Measurements from ENCODE around the gene TMPRSS13.

Gene TMPRSS13

DNA sequence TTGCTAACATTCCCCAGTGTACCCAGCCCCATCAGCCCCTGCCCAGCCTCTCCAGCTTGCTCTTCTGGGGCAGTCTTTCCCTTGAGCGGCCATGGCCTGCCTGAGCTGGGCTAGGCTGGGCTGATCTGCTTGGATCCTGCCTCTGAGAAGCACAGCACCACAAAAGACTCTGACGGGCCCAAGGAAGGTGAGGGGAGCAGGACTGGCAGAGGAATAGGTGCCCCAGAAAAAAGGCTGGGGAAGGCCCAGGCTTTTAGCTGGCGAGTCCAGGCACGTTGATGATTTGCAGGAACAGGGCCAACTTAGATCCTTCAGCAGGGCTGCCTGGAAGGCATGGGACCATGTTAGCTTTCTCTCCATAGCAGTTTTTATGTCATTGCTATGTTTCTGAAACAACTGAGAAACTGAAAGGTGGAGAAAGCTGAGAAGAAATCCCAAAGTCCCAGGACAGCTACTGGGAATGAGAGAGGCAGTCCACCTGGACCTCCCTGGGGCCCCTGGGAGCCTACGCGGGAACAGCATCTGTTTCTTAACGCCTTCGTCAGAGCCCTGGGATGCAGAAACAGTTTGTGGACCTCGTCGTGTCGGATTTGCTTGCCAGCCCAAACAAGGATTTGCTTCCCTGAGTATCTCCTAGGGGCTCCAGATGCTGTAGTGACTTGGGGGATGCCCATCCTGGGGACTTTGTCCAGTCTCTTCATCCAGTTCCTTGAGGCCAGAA is 28.3 kb downstream of the TMPRSS13 start:
- Histone ChIP-seq H3K79me2 (ENCODE audit: control insufficient read depth, insufficient read depth, low read length, poor library complexity) (no peaks in the 10 kb centered on the region), H4K12ac (ENCODE audit: low read depth, low read length) (no peak overlapping the region), H2BK12ac (ENCODE audit: low read length) (no peak overlapping the region), H3K23ac (ENCODE audit: low read length) (no peak overlapping the region), H3K14ac (ENCODE audit: low read length) (no peak overlapping the region), H3K27me3 (ENCODE audit: insufficient read depth, low read length) (no peaks in the 10 kb centered on the region), H3K79me1 (ENCODE audit: low read length) (no peaks in the 10 kb centered on the region), H3K9me3 (ENCODE audit: insufficient read depth, low read depth, low read length) (peaks cover 3% of the 10 kb centered on the region), H3K27ac (ENCODE audit: low read depth, low read length) (no peak overlapping the region), H3K4me2 (ENCODE audit: low read length) (no peak overlapping the region), H3K4me1 (ENCODE audit: control insufficient read depth in 1 of 2, insufficient read depth in 2 of 2, low read length in 2 of 2) (no peaks in the 10 kb centered on the region), H4K8ac (ENCODE audit: low read depth, low read length) (no peak overlapping the region), H2AK5ac (ENCODE audit: low read length) (no peak overlapping the region), H4K91ac (ENCODE audit: low read depth, low read length) (no peak overlapping the region), H3K9ac (ENCODE audit: low read length) (no peak overlapping the region), H3K4ac (ENCODE audit: low read depth, low read length) (no peak overlapping the region), H3K18ac (ENCODE audit: low read length) (no peak overlapping the region), H2BK5ac (ENCODE audit: low read depth, low read length, poor library complexity) (no peak overlapping the region), H3K4me3 (ENCODE audit: low read depth, low read length) (no peak overlapping the region), H2BK120ac (ENCODE audit: insufficient read depth, low read length, poor library complexity) (no peak overlapping the region), H3K36me3 (ENCODE audit: control insufficient read depth in 1 of 2, insufficient read depth in 2 of 2, low read length in 2 of 2) (no peaks in the 10 kb centered on the region), H2AFZ (ENCODE audit: insufficient read depth, low read length, poor library complexity) (no peak overlapping the region)
- WGBS (ENCODE audit: extremely low coverage, insufficient coverage, insufficient read length), result no CpG with 5 or more reads among the region's 11 CpGs
- DNase-seq, result no peak

DNA sequence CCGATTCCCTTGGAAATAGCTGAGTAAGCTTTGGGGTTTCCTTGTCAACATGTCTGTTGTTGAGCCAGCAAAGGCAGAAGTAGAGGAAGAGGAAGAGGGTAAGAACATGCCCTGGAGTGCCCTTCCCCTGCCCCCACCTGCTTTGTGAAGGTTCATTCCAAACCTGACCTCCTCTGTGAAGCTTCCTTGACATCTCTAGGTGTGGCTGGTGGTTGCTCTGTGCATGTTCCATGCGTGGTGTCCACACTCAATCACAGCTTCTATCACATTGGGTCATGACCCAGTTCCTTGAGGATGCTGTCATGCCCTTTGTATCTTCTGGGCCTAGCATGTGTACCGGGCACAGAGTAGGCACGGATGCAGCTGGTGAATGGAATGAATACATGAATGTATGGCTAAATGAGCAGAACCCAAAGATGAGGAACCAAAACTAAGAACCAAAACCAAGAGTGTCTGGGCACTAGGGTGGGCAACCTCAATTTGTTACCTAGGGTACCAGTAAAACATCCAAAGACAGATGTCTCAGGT is 29.0 kb downstream of the TMPRSS13 start:
- H4K12ac ChIP-seq (ENCODE audit: low read depth, low read length), result no peak overlapping the region
- no peaks in the 10 kb centered on the region for H3K4me1 ChIP-seq (ENCODE audit: control insufficient read depth in 1 of 2, insufficient read depth in 2 of 2, low read length in 2 of 2)
- H3K36me3 ChIP-seq (ENCODE audit: control insufficient read depth in 1 of 2, insufficient read depth in 2 of 2, low read length in 2 of 2), result no peaks in the 10 kb centered on the region
- no peak overlapping the region for H3K18ac ChIP-seq (ENCODE audit: low read length)
- peaks cover 3% of the 10 kb centered on the region for H3K9me3 ChIP-seq (ENCODE audit: insufficient read depth, low read depth, low read length)
- H2AK5ac ChIP-seq (ENCODE audit: low read length), result no peak overlapping the region
- H3K14ac ChIP-seq (ENCODE audit: low read length), result no peak overlapping the region
- H2AFZ ChIP-seq (ENCODE audit: insufficient read depth, low read length, poor library complexity), result no peak overlapping the region
- no peak overlapping the region for H3K23ac ChIP-seq (ENCODE audit: low read length)
- H3K79me2 ChIP-seq (ENCODE audit: control insufficient read depth, insufficient read depth, low read length, poor library complexity), result no peaks in the 10 kb centered on the region
- H2BK5ac ChIP-seq (ENCODE audit: low read depth, low read length, poor library complexity), result no peak overlapping the region
- H3K27me3 ChIP-seq (ENCODE audit: insufficient read depth, low read length), result no peaks in the 10 kb centered on the region
- H4K8ac ChIP-seq (ENCODE audit: low read depth, low read length), result no peak overlapping the region
- H3K9ac ChIP-seq (ENCODE audit: low read length), result no peak overlapping the region
- no peak overlapping the region for H3K27ac ChIP-seq (ENCODE audit: low read depth, low read length)
- H4K91ac ChIP-seq (ENCODE audit: low read depth, low read length), result no peak overlapping the region
- H3K4ac ChIP-seq (ENCODE audit: low read depth, low read length), result no peak overlapping the region
- no CpG with 5 or more reads among the region's 4 CpGs for WGBS (ENCODE audit: extremely low coverage, insufficient coverage, insufficient read length)
- no peak for DNase-seq
- H3K4me3 ChIP-seq (ENCODE audit: low read depth, low read length), result no peak overlapping the region
- H3K4me2 ChIP-seq (ENCODE audit: low read length), result no peak overlapping the region
- no peak overlapping the region for H2BK120ac ChIP-seq (ENCODE audit: insufficient read depth, low read length, poor library complexity)
- H3K79me1 ChIP-seq (ENCODE audit: low read length), result no peaks in the 10 kb centered on the region
- H2BK12ac ChIP-seq (ENCODE audit: low read length), result no peak overlapping the region

DNA sequence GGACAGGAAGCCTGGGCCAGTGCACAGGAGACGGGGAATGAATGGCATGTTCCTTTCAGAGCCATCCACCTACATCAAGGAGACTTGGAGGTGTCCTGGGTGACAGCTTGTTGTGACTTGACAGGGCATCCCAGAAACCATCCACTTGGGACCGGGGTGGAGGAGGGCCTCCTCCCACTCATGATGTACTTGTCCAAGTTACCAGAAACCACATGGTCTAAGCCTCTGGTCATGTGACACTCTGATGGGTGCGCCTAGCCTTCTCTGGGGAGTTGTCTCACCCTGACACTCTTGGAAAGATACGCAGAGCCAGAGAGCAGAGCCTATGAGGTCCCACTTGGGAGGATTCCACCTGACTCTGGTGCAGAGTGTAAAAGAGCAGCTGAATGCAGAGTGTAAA is 31.1 kb downstream of the TMPRSS13 start:
- H3K9me3 ChIP-seq (ENCODE audit: insufficient read depth, low read depth, low read length), result peaks cover 3% of the 10 kb centered on the region
- H3K27me3 ChIP-seq (ENCODE audit: insufficient read depth, low read length), result no peaks in the 10 kb centered on the region
- no peak for DNase-seq
- H3K23ac ChIP-seq (ENCODE audit: low read length), result no peak overlapping the region
- no peak overlapping the region for H3K4me2 ChIP-seq (ENCODE audit: low read length)
- no peak overlapping the region for H3K4me3 ChIP-seq (ENCODE audit: low read depth, low read length)
- H4K8ac ChIP-seq (ENCODE audit: low read depth, low read length), result no peak overlapping the region
- H3K14ac ChIP-seq (ENCODE audit: low read length), result no peak overlapping the region
- no CpG with 5 or more reads among the region's 4 CpGs for WGBS (ENCODE audit: extremely low coverage, insufficient coverage, insufficient read length)
- no peak overlapping the region for H3K27ac ChIP-seq (ENCODE audit: low read depth, low read length)
- H2AK5ac ChIP-seq (ENCODE audit: low read length), result no peak overlapping the region
- H3K4me1 ChIP-seq (ENCODE audit: control insufficient read depth in 1 of 2, insufficient read depth in 2 of 2, low read length in 2 of 2), result no peaks in the 10 kb centered on the region
- H2BK12ac ChIP-seq (ENCODE audit: low read length), result no peak overlapping the region
- no peaks in the 10 kb centered on the region for H3K79me1 ChIP-seq (ENCODE audit: low read length)
- H2AFZ ChIP-seq (ENCODE audit: insufficient read depth, low read length, poor library complexity), result no peak overlapping the region
- H3K9ac ChIP-seq (ENCODE audit: low read length), result no peak overlapping the region
- H4K91ac ChIP-seq (ENCODE audit: low read depth, low read length), result no peak overlapping the region
- H3K18ac ChIP-seq (ENCODE audit: low read length), result no peak overlapping the region
- no peak overlapping the region for H2BK5ac ChIP-seq (ENCODE audit: low read depth, low read length, poor library complexity)
- no peak overlapping the region for H3K4ac ChIP-seq (ENCODE audit: low read depth, low read length)
- H2BK120ac ChIP-seq (ENCODE audit: insufficient read depth, low read length, poor library complexity), result no peak overlapping the region
- no peak overlapping the region for H4K12ac ChIP-seq (ENCODE audit: low read depth, low read length)
- H3K79me2 ChIP-seq (ENCODE audit: control insufficient read depth, insufficient read depth, low read length, poor library complexity), result no peaks in the 10 kb centered on the region
- no peaks in the 10 kb centered on the region for H3K36me3 ChIP-seq (ENCODE audit: control insufficient read depth in 1 of 2, insufficient read depth in 2 of 2, low read length in 2 of 2)

DNA sequence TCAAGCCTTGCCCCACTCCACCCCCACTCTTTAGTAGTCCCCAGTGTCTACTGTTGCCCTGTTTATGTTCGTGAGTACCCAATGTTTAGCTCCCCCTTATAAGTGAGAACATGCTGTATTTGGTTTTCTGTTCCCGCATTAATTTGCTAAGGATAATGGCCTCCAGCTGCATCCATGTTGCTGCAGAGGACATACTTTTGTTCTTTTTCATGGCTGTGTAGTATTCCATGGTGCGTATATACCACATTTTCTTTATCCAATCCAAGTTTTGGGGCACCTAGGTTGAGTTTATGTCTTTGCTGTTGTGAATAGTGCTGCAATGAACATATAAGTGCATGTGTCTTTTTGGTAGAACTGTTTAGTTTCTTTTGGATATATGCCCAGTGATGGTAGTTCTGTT is 36.6 kb downstream of the TMPRSS13 start:
- H3K18ac ChIP-seq (ENCODE audit: low read length), result no peak overlapping the region
- H2AFZ ChIP-seq (ENCODE audit: insufficient read depth, low read length, poor library complexity), result no peak overlapping the region
- no peaks in the 10 kb centered on the region for H3K79me2 ChIP-seq (ENCODE audit: control insufficient read depth, insufficient read depth, low read length, poor library complexity)
- no peak overlapping the region for H2BK120ac ChIP-seq (ENCODE audit: insufficient read depth, low read length, poor library complexity)
- no peak overlapping the region for H2AK5ac ChIP-seq (ENCODE audit: low read length)
- no peak overlapping the region for H3K23ac ChIP-seq (ENCODE audit: low read length)
- H3K4ac ChIP-seq (ENCODE audit: low read depth, low read length), result no peak overlapping the region
- H2BK12ac ChIP-seq (ENCODE audit: low read length), result no peak overlapping the region
- H3K4me1 ChIP-seq (ENCODE audit: control insufficient read depth in 1 of 2, insufficient read depth in 2 of 2, low read length in 2 of 2), result peaks cover 0 to 5% of the 10 kb centered on the region in 2 experiments
- WGBS (ENCODE audit: extremely low coverage, insufficient coverage, insufficient read length), result no CpG with 5 or more reads among the region's 3 CpGs
- no peak overlapping the region for H3K14ac ChIP-seq (ENCODE audit: low read length)
- no peak overlapping the region for H4K12ac ChIP-seq (ENCODE audit: low read depth, low read length)
- no peak for DNase-seq
- H3K27me3 ChIP-seq (ENCODE audit: insufficient read depth, low read length), result no peaks in the 10 kb centered on the region
- no peak overlapping the region for H4K8ac ChIP-seq (ENCODE audit: low read depth, low read length)
- no peak overlapping the region for H3K4me2 ChIP-seq (ENCODE audit: low read length)
- no peak overlapping the region for H3K27ac ChIP-seq (ENCODE audit: low read depth, low read length)
- no peak overlapping the region for H3K4me3 ChIP-seq (ENCODE audit: low read depth, low read length)
- no peaks in the 10 kb centered on the region for H3K36me3 ChIP-seq (ENCODE audit: control insufficient read depth in 1 of 2, insufficient read depth in 2 of 2, low read length in 2 of 2)
- no peaks in the 10 kb centered on the region for H3K79me1 ChIP-seq (ENCODE audit: low read length)
- no peak overlapping the region for H3K9ac ChIP-seq (ENCODE audit: low read length)
- no peak overlapping the region for H2BK5ac ChIP-seq (ENCODE audit: low read depth, low read length, poor library complexity)
- no peak overlapping the region for H4K91ac ChIP-seq (ENCODE audit: low read depth, low read length)
- no peaks in the 10 kb centered on the region for H3K9me3 ChIP-seq (ENCODE audit: insufficient read depth, low read depth, low read length)

Data from trophoblast cell (in vitro differentiated cells and primary cell).